Endothelial cell of umbilical vein (primary cell): ENCODE measurements around the gene SRRD. TPM values are rescaled to one million over a fixed set of nuclear protein-coding genes. Genes with fewer than 3 reads are reported as not detected.

Source experiments
- BruUV-seq: library from RNA; stranded (reverse); fragments of 400-500 nt; replicated peaks from 2 replicates; lab custom pipeline; 2021; lab: Mats Ljungman, UMichigan
- CTCF ChIA-PET: fragments of 300-600, 350-600 bp; sonication (Branson Sonifier 250); formaldehyde crosslinking; loops from one replicate; lab custom pipeline; 2021; ENCODE audit warnings: antibody characterized with exemption, inconsistent platforms; lab: Charles Lee
- POLR2A ChIA-PET: fragments of 300-600, 350-600 bp; sonication (Branson Sonifier 250); formaldehyde crosslinking; loops from one replicate; lab custom pipeline; 2021; ENCODE audit warnings: antibody characterized with exemption, inconsistent platforms; lab: Charles Lee
- DNase-seq: peaks from one replicate; pipeline ENCODE4 v3.0.0-alpha.2; 2011; ENCODE audit warnings: low read depth, low spot score
- FAIRE-seq: peaks from 2 replicates; lab custom pipeline; 2011; peaks lifted over from hg19 to GRCh38; lab: Jason Lieb, UNC
- H2AFZ ChIP-seq: 2 replicates; pipeline ENCODE4 v1.6.0; 2012; ENCODE audit warnings: low read depth, low read length, control low read depth, inconsistent platforms
- H3K27ac ChIP-seq: 2 replicates; pipeline ENCODE4 v1.5.1; 2011; ENCODE audit warnings: low read depth, mild to moderate bottlenecking, control low read depth, low read length, moderate library complexity; ENCODE audit not compliant: insufficient read depth
- H3K27me3 ChIP-seq, 2 experiments: 2 replicates each; pipeline versions ENCODE4 v1.6.0 to v1.6.1; 2011; ENCODE audit warnings: low read length in 2 of 2, mixed read lengths in 1 of 2; ENCODE audit not compliant: control insufficient read depth in 2 of 2, insufficient read depth in 2 of 2
- H3K36me3 ChIP-seq, 2 experiments: 2 replicates in 1 of 2; 3 replicates in 1 of 2; pipeline ENCODE4 v1.5.1; 2011; ENCODE audit warnings: low read length in 2 of 2, mild to moderate bottlenecking in 1 of 2, moderate library complexity in 1 of 2; ENCODE audit not compliant: control insufficient read depth in 2 of 2, insufficient read depth in 2 of 2; ENCODE audit errors: extremely low read depth in 1 of 2
- H3K4me1 ChIP-seq: 3 replicates; pipeline ENCODE4 v1.5.1; 2011; ENCODE audit warnings: mild to moderate bottlenecking, low read length; ENCODE audit not compliant: control insufficient read depth, insufficient read depth; ENCODE audit errors: extremely low read depth
- H3K4me2 ChIP-seq: 2 replicates; pipeline ENCODE4 v1.6.1; 2011; ENCODE audit warnings: low read length, control low read depth, mixed read lengths; ENCODE audit not compliant: insufficient read depth
- H3K4me3 ChIP-seq, 3 experiments: fragments of 200-600 bp in 1 of 3; sonication (generic), shearing (Covaris generic) in 1 of 3; replicated peaks in 1 of 3; 2 replicates each; pipeline ENCODE4 v1.5.1; 2011 to 2016; ENCODE audit warnings: control low read depth in 3 of 3, low read length in 3 of 3, mild to moderate bottlenecking in 2 of 3, inconsistent platforms in 1 of 3, low read depth in 1 of 3, moderate library complexity in 1 of 3; ENCODE audit not compliant: insufficient read depth in 1 of 3
- H3K79me2 ChIP-seq: 2 replicates; pipeline ENCODE4 v1.6.0; 2012; ENCODE audit warnings: low read length, inconsistent platforms; ENCODE audit not compliant: control insufficient read depth, insufficient read depth
- H3K9ac ChIP-seq: replicated peaks from 2 replicates; pipeline ENCODE3; 2011; ENCODE audit warnings: low read length, control low read depth; ENCODE audit not compliant: insufficient read depth; ENCODE audit errors: extremely low read depth
- H3K9me1 ChIP-seq: replicated peaks from 3 replicates; pipeline ENCODE4 v1.6.0; 2011; ENCODE audit warnings: mild to moderate bottlenecking, low read length; ENCODE audit not compliant: control insufficient read depth, insufficient read depth; ENCODE audit errors: extremely low read depth
- H3K9me3 ChIP-seq: replicated peaks from 2 replicates; pipeline ENCODE4 v1.5.1; 2012; ENCODE audit warnings: low read length, inconsistent platforms; ENCODE audit not compliant: control insufficient read depth, insufficient read depth
- H4K20me1 ChIP-seq: replicated peaks from 2 replicates; pipeline ENCODE3; 2011; ENCODE audit warnings: mild to moderate bottlenecking, low read length; ENCODE audit not compliant: control insufficient read depth, insufficient read depth; ENCODE audit errors: extremely low read depth
- EZH2 ChIP-seq: IDR thresholded peaks from 2 replicates; pipeline ENCODE4 v1.6.1; 2012; ENCODE audit warnings: borderline replicate concordance, low read depth, mild to moderate bottlenecking, moderate library complexity, low read length, inconsistent platforms; ENCODE audit not compliant: severe bottlenecking
- FOS ChIP-seq: IDR thresholded peaks from 2 replicates; pipeline ENCODE4 v1.6.1; 2011; ENCODE audit warnings: mild to moderate bottlenecking, low read length, moderate library complexity, borderline replicate concordance; ENCODE audit not compliant: insufficient read depth
- GATA2 ChIP-seq: IDR thresholded peaks from 2 replicates; pipeline ENCODE4 v1.7.0; 2011; ENCODE audit warnings: low read depth, mild to moderate bottlenecking, moderate library complexity, mixed read lengths, low read length; ENCODE audit not compliant: insufficient read length, insufficient read depth
- JUN ChIP-seq: IDR thresholded peaks from 2 replicates; pipeline ENCODE4 v1.6.1; 2011; ENCODE audit warnings: borderline replicate concordance, low read depth; ENCODE audit not compliant: insufficient read length, insufficient read depth
- MYC ChIP-seq: IDR thresholded peaks from one replicate; pipeline ENCODE4 v1.6.1; 2011; ENCODE audit warnings: mild to moderate bottlenecking, low read depth, low read length
- POLR2A ChIP-seq: IDR thresholded peaks from 2 replicates; pipeline ENCODE4 v1.6.1; 2012; ENCODE audit warnings: low read depth, mild to moderate bottlenecking, control low read depth, low read length
- POLR2AphosphoS5 ChIP-seq: IDR thresholded peaks from 2 replicates; pipeline ENCODE4 v1.6.1; 2012; ENCODE audit warnings: low read depth, mild to moderate bottlenecking, control low read depth, low read length, moderate library complexity; ENCODE audit not compliant: insufficient read depth
- dilution Hi-C: fragments of 300-500 bp; cut with MboI; formaldehyde crosslinking; loops from one replicate; pipeline ENCODE4 v1.15.0; 2019; ENCODE audit warnings: low sequenced_read_pairs; ENCODE audit not compliant: extremely low pct_ligation_motif_present
- intact Hi-C: fragments of 100-400 bp; cut with micrococcal nuclease; formaldehyde crosslinking; loops from one replicate; pipeline ENCODE4 v1.10.0; 2022
- polyA plus RNA-seq, 4 experiments: library from polyadenylated mRNA; depleted of rRNA in 3 of 4; stranded (reverse) in 3 of 4; unstranded in 1 of 4; fragments of >200 nt; gene quantifications; 2 replicates each; pipeline versions ENCODE4 v1.2.1 to v1.2.3, GENCODE V29; 2011 to 2012; ENCODE audit warnings: missing spikeins in 1 of 4
- total RNA-seq: library from RNA; stranded (reverse); gene quantifications from 2 replicates; pipeline ENCODE4 v1.2.3, GENCODE V29; 2021
- TF ChIP-seq, protein P1 (sequence below): IDR thresholded peaks from 2 replicates; pipeline ENCODE4 v1.6.1; 2011; ENCODE audit not compliant: insufficient read depth, insufficient read length
- TF ChIP-seq, protein P2 (sequence below), 2 donors: IDR thresholded peaks; 1 replicate in 1 of 2; 2 replicates in 1 of 2; pipeline ENCODE4 v1.5.1; 2011; ENCODE audit warnings: low read length in 2 of 2, mild to moderate bottlenecking in 2 of 2, moderate library complexity in 2 of 2, control low read depth in 1 of 2, inconsistent platforms in 1 of 2, low read depth in 1 of 2; ENCODE audit not compliant: insufficient read depth in 1 of 2; ENCODE audit errors: extremely low read depth in 1 of 2

SRRD gene
- total and polyA plus RNA-seq, 2 donors (not counting 3 experiments of a cell fraction or from before 2014, with no cell fraction given), result 23.4 to 24.2 TPM

DNA sequence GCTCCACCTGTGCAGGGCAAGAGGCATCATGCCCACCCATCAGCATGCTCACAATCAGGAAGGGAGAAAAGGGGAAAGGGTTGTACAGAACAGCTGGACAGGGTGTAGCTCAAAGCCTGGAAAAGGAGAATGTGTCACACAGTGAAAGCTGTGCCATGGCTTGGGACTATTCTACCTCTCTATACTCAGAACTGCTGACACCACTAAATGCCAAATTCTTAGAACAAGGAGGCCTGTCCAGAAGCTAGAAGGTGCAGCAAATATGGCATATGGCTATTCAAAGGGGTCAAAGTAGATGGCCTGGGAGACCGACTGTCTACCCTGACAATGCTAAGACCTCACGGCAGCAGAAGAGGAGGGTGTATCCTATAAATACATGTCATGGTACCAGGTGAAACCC is 12.9 kb upstream of the SRRD start:
- Histone ChIP-seq H3K79me2 (no peaks in the 10 kb centered on the region), H3K27ac (peak overlapping the region; percentile 87), H3K9me3 (no peaks in the 10 kb centered on the region), H3K9me1 (no peaks in the 10 kb centered on the region), H3K9ac (peak overlapping the region; percentile 28), H2AFZ (no peak overlapping the region), H3K4me1 (peaks cover 28% of the 10 kb centered on the region), H3K4me2 (peak overlapping the region; percentile 4), H3K36me3 (peaks cover 15 to 24% of the 10 kb centered on the region in 2 experiments), H4K20me1 (no peaks in the 10 kb centered on the region), H3K4me3 (no peak overlapping the region), H3K27me3 (no peaks in the 10 kb centered on the region)
- POLR2A ChIA-PET, result interaction anchor here (0.9 kb wide), 1 partner anchor 29 kb away, joined by 3 read pairs; no protein-coding TSS in a partner anchor
- FAIRE-seq (no peak), DNase-seq (no peak)
- intact Hi-C loops, result loop anchor here (1.0 kb wide), 1 partner anchor 29 kb away; no protein-coding TSS in a partner anchor
- CTCF ChIA-PET, result interaction anchor here (1.2 to 1.6 kb wide), 5 partner anchors 9 to 195 kb away, joined by 3 to 6 read pairs (median 6); no protein-coding TSS in a partner anchor
- no TSS peak for BruUV-seq
- dilution Hi-C loops, result no loop called here
- TF ChIP-seq EZH2 (no peak), JUN (no peak), MYC (no peak), POLR2A (no peak), POLR2AphosphoS5 (no peak), GATA2 (no peak), FOS (no peak)
- TF ChIP-seq, protein P1, sequence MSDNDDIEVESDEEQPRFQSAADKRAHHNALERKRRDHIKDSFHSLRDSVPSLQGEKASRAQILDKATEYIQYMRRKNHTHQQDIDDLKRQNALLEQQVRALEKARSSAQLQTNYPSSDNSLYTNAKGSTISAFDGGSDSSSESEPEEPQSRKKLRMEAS, result no peak
- TF ChIP-seq, protein P2, sequence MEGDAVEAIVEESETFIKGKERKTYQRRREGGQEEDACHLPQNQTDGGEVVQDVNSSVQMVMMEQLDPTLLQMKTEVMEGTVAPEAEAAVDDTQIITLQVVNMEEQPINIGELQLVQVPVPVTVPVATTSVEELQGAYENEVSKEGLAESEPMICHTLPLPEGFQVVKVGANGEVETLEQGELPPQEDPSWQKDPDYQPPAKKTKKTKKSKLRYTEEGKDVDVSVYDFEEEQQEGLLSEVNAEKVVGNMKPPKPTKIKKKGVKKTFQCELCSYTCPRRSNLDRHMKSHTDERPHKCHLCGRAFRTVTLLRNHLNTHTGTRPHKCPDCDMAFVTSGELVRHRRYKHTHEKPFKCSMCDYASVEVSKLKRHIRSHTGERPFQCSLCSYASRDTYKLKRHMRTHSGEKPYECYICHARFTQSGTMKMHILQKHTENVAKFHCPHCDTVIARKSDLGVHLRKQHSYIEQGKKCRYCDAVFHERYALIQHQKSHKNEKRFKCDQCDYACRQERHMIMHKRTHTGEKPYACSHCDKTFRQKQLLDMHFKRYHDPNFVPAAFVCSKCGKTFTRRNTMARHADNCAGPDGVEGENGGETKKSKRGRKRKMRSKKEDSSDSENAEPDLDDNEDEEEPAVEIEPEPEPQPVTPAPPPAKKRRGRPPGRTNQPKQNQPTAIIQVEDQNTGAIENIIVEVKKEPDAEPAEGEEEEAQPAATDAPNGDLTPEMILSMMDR (IDR thresholded peaks at IDR 0.05; ENCODE audit: extremely low read depth in 1 of 2, insufficient read depth in 1 of 2, low read depth in 1 of 2, low read length in 2 of 2), result no peak
